ENCODE data around the gene ZNF775.

The ZNF775 gene

GRCh38 chr7:150415161-150416153 is 36.3 kb downstream of the ZNF775 start:
- no peak for FAIRE-seq

GRCh38 chr7:150417239-150417638 is 38.1 kb downstream of the ZNF775 start:
- no peak for FAIRE-seq

GRCh38 chr7:150417863-150418262 is 38.7 kb downstream of the ZNF775 start:
- FAIRE-seq: no peak

GRCh38 chr7:150420242-150420641 is 41.1 kb downstream of the ZNF775 start:
- FAIRE-seq: no peak

DNA sequence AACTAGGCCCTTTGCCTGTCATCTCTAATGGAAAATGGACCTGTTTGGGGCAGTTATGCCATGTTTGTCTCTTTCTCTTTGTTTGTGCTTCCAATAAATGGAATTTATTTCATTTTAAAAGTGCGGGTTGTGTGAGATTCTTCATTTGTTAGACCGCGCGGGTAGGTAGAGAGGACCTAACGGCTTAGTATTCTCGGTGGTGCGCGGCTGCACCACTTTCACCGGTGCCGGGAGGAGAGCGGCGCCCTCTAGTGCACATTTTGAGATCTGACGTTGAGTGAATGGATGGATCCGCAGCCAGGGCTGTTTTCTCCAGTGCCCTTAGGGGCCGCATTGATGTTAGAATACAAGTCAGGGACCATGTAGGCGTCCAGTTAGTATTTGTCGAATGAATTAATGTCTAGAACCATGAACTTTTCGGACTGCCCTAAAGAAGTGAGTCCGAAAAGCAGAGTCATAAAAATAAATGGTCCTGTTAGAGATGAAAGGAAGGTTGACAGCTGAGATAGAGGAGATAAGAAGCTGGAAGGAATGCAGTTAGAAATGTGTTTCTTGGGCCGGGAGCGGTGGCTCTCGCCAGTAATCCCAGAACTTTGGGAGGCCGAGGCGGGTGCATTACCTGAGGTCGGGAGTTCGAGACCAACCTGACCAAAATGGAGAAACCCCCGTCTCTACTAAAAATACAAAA is 42.0 kb downstream of the ZNF775 start:
- FAIRE-seq: no peak

DNA sequence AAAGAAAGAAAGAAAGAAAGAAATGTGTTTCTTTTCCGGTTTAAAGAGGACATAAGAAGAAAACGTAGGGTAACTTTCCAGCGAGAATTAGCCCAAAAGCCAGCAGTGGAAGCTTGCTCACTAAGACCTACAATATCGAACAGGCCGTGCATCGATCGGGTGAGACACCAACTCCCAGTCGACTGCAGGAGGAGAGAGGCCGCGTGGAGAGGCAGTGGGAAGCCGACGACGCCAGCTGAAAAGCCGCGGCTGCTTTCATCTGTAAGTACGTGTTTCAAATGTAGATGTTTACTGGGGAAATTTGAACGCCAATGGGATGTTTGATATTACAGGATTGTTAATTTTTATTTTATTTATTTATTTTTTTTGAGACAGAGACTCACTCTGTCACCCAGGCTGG is 42.7 kb downstream of the ZNF775 start:
- no peak for FAIRE-seq

DNA sequence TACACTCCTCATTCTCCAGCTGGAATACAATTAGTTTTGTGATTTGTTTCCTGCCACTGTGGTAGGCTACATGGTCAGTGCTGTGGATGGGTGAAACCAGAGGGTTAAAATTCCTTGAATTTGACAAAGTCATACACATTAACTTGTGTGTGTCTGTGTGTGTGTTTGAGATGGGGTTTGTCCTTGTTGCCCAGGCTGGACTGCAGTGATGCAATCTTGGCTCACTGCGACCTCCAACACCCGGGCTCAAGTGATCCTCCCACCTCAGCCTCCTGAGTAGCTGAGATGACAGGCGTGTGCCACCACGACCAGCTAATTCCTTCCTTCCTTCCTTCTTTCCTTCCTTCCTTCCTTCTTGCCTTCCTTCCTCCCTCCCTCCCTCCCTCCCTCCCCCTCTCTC is 46.5 kb downstream of the ZNF775 start:
- no peak for FAIRE-seq

DNA sequence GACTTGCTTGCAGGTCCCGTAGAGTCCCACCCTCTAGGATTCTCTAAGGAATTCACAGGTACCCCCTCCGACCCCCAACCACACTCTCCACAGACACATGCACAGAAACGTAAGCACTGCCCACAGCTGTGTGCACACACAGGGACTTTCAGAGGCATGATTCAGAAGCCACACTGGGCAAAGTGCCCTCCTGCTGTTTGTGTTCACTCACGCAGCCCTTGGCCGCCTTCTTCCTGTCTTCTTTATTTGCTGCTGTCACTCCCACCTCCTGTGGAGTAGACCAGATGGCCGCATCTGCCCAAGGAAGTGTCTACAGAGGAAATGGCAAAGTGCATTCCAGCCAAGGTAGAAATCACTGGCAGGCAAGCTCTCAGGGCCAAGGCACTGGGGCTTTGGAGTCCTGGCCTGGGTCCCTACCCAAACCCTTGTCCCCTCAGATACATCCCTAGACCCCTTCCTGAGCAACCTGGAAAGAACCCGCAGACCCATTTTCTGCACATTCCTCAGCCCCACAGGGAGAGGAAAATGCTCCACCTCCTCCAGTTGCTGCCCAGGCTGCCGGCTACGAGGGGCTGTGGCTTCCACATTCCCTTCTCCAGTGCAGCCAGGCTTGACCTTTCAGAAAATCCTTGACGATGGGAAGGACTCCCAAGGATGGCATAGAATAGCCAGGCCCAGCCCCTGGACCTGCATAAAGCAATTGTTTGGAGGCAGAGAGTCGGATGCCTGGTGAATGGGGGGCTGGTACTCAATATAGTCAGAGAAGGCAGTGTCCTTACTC is 49.7 kb downstream of the ZNF775 start:
- no peak for FAIRE-seq

- FAIRE-seq: no peak
Measured at GRCh38 chr7:150429699-150430098, 50.6 kb downstream of the ZNF775 start.

GRCh38 chr7:150430465-150431085 is 51.4 kb downstream of the ZNF775 start:
- no peak for FAIRE-seq

DNA sequence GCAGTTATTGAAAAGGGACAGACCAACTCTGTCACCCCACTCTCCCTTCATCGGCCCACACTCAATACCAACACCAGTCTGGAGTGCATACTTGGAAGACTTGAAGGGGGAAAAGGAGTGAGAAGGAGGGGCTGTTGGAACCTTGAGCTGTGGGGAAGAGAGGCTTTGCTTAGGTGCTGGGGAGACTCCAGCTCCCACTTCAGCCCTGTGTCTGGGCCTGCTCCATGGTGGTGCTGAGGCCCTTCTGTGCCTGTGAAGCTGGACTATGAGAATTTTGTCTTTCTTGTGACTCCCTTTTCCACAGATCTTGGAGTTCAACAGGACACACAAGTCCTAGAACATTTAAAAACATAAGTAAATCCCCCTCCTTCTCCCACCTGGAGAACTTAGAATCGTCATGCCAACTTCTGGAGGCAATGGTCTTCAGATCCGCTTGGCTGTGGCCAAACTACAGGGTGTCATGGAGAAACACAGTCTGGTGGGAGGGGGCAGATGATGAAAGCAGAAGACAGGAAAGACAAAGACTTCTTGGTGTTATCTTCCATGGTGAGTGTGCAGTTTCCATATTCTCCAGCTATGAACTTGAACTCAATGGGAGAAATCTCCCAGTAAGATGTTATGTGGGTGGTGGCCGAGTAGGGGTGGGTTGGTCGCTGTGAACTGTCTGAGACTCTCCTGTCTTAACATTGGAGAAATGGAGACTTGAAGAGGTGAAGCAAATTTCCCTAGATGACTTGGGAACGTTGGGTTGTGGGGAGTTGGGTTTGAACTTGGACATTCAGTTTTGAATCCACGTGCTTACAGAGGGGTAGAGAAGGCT is 52.9 kb downstream of the ZNF775 start:
- FAIRE-seq: no peak

GRCh38 chr7:150432915-150433892 is 54.1 kb downstream of the ZNF775 start:
- FAIRE-seq: no peak

DNA sequence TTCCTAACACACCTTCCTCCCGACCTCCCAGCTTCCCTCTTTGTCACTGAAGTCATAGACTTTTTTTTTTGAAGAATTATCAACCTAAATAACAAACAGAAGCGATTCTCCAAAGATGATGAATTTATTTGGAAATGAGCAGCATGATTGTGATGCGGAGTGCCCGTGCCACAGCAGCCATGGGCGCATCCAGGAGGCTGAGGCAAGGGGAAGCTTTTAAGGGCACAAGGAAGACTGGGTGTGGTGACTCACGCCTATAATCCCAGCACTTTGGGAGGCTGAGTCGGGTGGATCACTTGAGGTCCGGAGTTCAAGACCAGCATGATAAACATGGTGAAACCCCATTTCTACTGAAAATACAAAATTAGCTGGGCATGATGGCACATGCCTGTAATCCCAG is 55.1 kb downstream of the ZNF775 start:
- no peak for FAIRE-seq

DNA sequence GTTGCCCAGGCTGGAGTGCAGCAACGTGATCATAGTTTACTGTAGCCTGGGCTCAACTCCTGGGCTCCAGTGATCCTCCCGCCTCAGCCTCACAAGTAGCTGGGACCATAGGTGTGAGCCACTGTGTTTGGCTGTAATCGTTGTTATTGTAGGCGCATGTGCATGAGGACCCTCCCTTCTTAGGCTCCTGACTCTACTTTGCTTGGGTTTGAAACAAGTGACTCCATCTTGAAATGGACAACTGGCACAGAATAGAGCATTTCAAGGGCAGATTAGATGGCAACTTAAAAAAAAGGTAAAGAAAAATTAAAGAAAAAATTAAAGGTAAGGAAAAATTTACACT is 55.9 kb downstream of the ZNF775 start:
- FAIRE-seq: no peak

- FAIRE-seq: no peak
Measured at GRCh38 chr7:150435390-150436073, 56.4 kb downstream of the ZNF775 start.

DNA sequence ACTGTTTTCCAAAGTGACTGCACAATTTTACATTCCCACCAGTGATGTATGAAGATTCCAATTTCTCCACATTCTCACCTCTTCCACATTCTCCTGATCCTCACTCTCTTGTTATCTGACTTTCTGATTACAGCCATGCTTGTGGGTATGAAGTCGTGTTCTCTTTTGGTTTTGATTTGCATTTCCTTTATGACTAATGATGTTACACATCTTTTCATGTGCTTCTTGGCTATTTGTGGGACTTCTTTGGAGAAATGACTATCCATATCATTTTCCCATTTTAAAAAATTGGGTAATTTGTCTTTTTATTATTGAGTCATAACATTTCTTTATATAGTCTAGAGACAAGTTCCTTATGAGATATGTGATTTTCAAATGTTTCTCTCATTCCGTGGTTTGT is 60.8 kb downstream of the ZNF775 start:
- no peak for FAIRE-seq

GRCh38 chr7:150441524-150441923 is 62.4 kb downstream of the ZNF775 start:
- FAIRE-seq: no peak

GRCh38 chr7:150442811-150443210 is 63.7 kb downstream of the ZNF775 start:
- FAIRE-seq: no peak

GRCh38 chr7:150443793-150444540 is 64.8 kb downstream of the ZNF775 start:
- FAIRE-seq: no peak
